Gastroesophageal sphincter (tissue), 4 donors: ENCODE data around the gene SDK2. TPM values are rescaled to one million over a fixed set of nuclear protein-coding genes. Genes with fewer than 3 reads are reported as not detected.

ENCODE experiments used
- ATAC-seq: fragments of 150-250 bp; one replicate; pipeline ENCODE4 v1.9.1; 2016; ENCODE audit warnings: mild to moderate bottlenecking, moderate library complexity
- H3K27ac ChIP-seq, 4 donors: fragments of 200-600 bp; sonication (generic) in 3 of 4; 1 replicate in 3 of 4; 2 replicates in 1 of 4; pipeline ENCODE4 v1.5.1; 2016 to 2019
- H3K27me3 ChIP-seq: fragments of 200-600 bp; sonication (generic); one replicate; pipeline ENCODE4 v1.5.1; 2019
- H3K36me3 ChIP-seq, 2 donors: fragments of 200-600 bp; sonication (generic); one replicate each; pipeline ENCODE4 v1.5.1; 2019; ENCODE audit warnings: control low read depth in 1 of 2
- H3K4me1 ChIP-seq, 3 donors: fragments of 200-600 bp; sonication (generic); 1 replicate in 2 of 3; 2 replicates in 1 of 3; pipeline ENCODE4 v1.5.1; 2016 to 2019; ENCODE audit warnings: control low read depth in 2 of 3
- H3K4me3 ChIP-seq, 2 donors: fragments of 200-600 bp; sonication (generic); one replicate each; pipeline ENCODE4 v1.5.1; 2019; ENCODE audit warnings: mild to moderate bottlenecking in 1 of 2, moderate library complexity in 1 of 2
- H3K9me3 ChIP-seq, 3 donors: fragments of 200-600 bp; sonication (generic); one replicate each; pipeline ENCODE4 v1.5.1; 2017 to 2019; ENCODE audit warnings: control low read depth in 2 of 3
- EP300 ChIP-seq: sonication (generic); formaldehyde crosslinking; IDR thresholded peaks from one replicate; pipeline ENCODE4 v1.6.1; 2017; ENCODE audit warnings: antibody characterized with exemption, mild to moderate bottlenecking
- POLR2A ChIP-seq, 2 donors: fragments of 450-650 bp; IDR thresholded peaks; one replicate each; pipeline ENCODE4 v1.6.1; 2017; ENCODE audit warnings: antibody characterized with exemption in 2 of 2, mild to moderate bottlenecking in 2 of 2, moderate library complexity in 1 of 2
- POLR2AphosphoS5 ChIP-seq: sonication (generic); formaldehyde crosslinking; IDR thresholded peaks from one replicate; pipeline ENCODE4 v1.6.1; 2017; ENCODE audit warnings: antibody characterized with exemption
- WGBS, 2 donors: methylation state at CpG; one replicate each; pipeline ENCODE4 v1.1.5; 2018; ENCODE audit warnings: low coverage in 1 of 2; 5-methylcytosine and 5-hydroxymethylcytosine counted together
- total RNA-seq, 4 donors: library from RNA; depleted of rRNA; stranded (reverse); fragments of >200 nt; gene quantifications; one replicate each; pipeline ENCODE4 v1.1.0, GENCODE V29; 2016
- TF ChIP-seq, protein P1 (sequence below), 4 experiments: fragments of 200-600 bp in 2 of 4; fragments of 450-650 bp in 2 of 4; sonication (generic) in 1 of 4; IDR thresholded peaks; one replicate each; pipeline ENCODE4 v1.5.1; 2017 to 2019; ENCODE audit warnings: antibody characterized with exemption in 4 of 4, mild to moderate bottlenecking in 2 of 4, moderate library complexity in 2 of 4

SDK2 gene
- total RNA-seq, 4 donors from 2014 or later, result 0.31 to 2.0 (median 0.78) TPM

DNA sequence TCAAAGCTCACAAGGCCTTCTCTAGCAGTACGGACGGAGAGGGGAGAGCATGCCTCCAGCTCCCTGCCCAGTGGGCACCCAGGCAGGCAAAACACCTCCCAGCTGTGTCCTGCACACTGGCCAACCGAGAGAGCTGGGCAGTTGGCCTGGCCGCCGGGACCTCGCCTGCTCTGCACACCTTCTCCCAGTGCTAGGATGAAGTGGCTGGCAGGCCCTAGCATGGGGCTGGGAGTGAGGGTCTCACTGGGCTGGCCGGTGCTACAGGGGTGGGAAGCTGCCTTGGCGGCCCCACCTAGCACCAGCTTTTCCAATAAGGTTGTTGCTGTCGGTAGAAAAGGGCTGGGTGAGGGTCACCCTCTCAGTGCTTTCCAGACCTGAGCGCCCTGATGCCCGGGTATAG lies 60.2 kb downstream of the SDK2 start:
- TF ChIP-seq POLR2AphosphoS5, result no peak
- TF ChIP-seq EP300, result no peak
- TF ChIP-seq, protein P1, sequence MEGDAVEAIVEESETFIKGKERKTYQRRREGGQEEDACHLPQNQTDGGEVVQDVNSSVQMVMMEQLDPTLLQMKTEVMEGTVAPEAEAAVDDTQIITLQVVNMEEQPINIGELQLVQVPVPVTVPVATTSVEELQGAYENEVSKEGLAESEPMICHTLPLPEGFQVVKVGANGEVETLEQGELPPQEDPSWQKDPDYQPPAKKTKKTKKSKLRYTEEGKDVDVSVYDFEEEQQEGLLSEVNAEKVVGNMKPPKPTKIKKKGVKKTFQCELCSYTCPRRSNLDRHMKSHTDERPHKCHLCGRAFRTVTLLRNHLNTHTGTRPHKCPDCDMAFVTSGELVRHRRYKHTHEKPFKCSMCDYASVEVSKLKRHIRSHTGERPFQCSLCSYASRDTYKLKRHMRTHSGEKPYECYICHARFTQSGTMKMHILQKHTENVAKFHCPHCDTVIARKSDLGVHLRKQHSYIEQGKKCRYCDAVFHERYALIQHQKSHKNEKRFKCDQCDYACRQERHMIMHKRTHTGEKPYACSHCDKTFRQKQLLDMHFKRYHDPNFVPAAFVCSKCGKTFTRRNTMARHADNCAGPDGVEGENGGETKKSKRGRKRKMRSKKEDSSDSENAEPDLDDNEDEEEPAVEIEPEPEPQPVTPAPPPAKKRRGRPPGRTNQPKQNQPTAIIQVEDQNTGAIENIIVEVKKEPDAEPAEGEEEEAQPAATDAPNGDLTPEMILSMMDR (IDR thresholded peaks at IDR 0.05), result no peak
- TF ChIP-seq POLR2A (IDR thresholded peaks at IDR 0.05), result no peak

DNA sequence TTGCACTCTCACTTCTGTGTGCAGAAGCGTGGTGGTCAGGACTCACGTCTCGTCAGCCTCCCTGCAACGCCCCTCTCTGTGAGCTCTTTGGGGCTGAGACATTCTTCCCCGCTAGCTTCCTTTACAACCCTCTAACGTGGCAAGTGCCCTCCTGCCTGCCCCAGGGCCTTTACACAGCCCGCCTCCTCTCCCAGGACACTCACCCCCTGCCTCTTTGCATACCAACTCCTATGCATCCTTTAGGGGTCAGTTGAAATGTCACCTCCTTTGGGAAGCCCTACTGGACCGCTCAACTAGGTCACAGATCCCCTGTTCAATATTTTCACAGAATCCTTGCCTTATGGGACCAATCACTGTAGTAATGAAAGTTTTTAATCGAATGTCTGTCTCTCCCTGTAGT lies 61.4 kb downstream of the SDK2 start:
- Histone ChIP-seq H3K27ac (no peak overlapping the region), H3K4me3 (no peak overlapping the region), H3K9me3 (peaks cover 0 to 4% (median 0%) of the 10 kb centered on the region in 3 donors), H3K4me1 (no peaks in the 10 kb centered on the region), H3K27me3 (peaks cover 49% of the 10 kb centered on the region), H3K36me3 (no peaks in the 10 kb centered on the region)
- no peak for ATAC-seq
- no peak for TF ChIP-seq POLR2A (IDR thresholded peaks at IDR 0.05)
- TF ChIP-seq, protein P1 (IDR thresholded peaks at IDR 0.05), result no peak
- TF ChIP-seq EP300, result no peak
- 85 to 100% methylated on average over 1 to 9 of the region's 9 CpGs for WGBS, 2 donors

More for the DNA sequence above, 60.2 kb downstream of the SDK2 start:
- Histone ChIP-seq H3K9me3 (peaks cover 0 to 4% (median 0%) of the 10 kb centered on the region in 3 donors), H3K27me3 (peaks cover 49% of the 10 kb centered on the region), H3K27ac (no peak overlapping the region), H3K4me1 (no peaks in the 10 kb centered on the region), H3K36me3 (no peaks in the 10 kb centered on the region), H3K4me3 (no peak overlapping the region)
- ATAC-seq, result no peak
- WGBS, 2 donors, result 20% methylated on average over 1 of the region's 11 CpGs; no CpG with 5 or more reads in 1 of the 2 donors

DNA sequence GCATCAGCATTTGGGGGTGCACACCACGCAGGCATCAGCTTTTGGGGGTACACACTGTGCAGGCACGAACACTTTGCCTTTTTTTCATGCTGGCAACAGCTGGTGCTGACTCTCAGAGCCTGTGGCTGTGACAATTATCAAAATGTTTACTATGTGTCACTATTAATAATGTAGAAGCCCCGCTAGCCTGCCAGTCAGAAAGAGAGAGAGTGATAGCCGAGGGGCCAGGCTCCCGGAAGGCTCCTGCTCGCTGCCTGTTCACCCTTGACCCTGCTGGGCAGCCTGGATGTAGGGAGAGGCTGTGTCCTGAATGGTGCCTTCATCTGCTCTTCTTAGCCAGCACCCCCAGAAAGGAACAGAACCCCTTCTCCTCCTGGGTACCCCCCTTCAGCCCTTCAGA lies 61.9 kb downstream of the SDK2 start:
- H3K9me3 ChIP-seq, result peaks cover 0 to 4% (median 0%) of the 10 kb centered on the region in 3 donors
- TF ChIP-seq, protein P1 (IDR thresholded peaks at IDR 0.05), result no peak
- TF ChIP-seq POLR2AphosphoS5, result no peak
- TF ChIP-seq EP300, result no peak
- TF ChIP-seq POLR2A (IDR thresholded peaks at IDR 0.05), result no peak
- no peaks in the 10 kb centered on the region for H3K4me1 ChIP-seq
- no peaks in the 10 kb centered on the region for H3K36me3 ChIP-seq
- no peak overlapping the region for H3K4me3 ChIP-seq
- H3K27ac ChIP-seq, result no peak overlapping the region
- H3K27me3 ChIP-seq, result peaks cover 49% of the 10 kb centered on the region
- WGBS, 2 donors, result no CpG with 5 or more reads among the region's 6 CpGs
- no peak for ATAC-seq

DNA sequence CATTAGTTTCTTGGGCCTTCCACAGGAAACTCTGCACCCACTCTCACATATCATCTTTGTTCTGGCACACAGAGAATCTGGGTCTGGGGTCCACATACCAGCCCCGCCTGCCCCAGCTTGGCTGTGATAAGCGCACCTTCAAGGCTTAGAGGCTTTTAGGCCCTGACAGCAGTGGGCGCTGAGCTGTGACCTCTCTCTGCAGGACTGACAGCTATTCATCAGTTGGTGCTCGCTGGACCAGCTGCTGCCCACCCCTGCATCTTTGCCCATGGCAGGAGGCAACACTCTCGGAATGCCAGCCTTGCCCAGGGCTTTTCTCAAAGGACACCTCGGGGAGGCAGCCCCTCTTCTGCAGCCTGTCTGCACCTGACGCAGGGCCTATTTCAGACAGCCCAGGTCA lies 62.9 kb downstream of the SDK2 start:
- H3K9me3 ChIP-seq, result peaks cover 0 to 4% (median 0%) of the 10 kb centered on the region in 3 donors

More for the DNA sequence above, 62.9 kb downstream of the SDK2 start:
- Histone ChIP-seq H3K4me1 (no peaks in the 10 kb centered on the region), H3K27me3 (peaks cover 42% of the 10 kb centered on the region), H3K4me3 (no peak overlapping the region), H3K36me3 (no peaks in the 10 kb centered on the region), H3K27ac (no peak overlapping the region)
- TF ChIP-seq POLR2A (IDR thresholded peaks at IDR 0.05), result no peak
- no peak for TF ChIP-seq POLR2AphosphoS5
- TF ChIP-seq, protein P1 (IDR thresholded peaks at IDR 0.05), result no peak
- no peak for ATAC-seq
- WGBS, 2 donors, result 100% methylated on average over 4 of the region's 7 CpGs; no CpG with 5 or more reads in 1 of the 2 donors
